Right atrium auricular region (tissue), 2 donors: ENCODE measurements around the gene TARS3. TPM values are rescaled to one million over a fixed set of nuclear protein-coding genes. Genes with fewer than 3 reads are reported as not detected.
"Not testable (repeated sequence)": the region's sequence is repeated elsewhere in the genome, so short reads cannot be mapped to it uniquely, and the experiment has no call there.

ENCODE experiments used
- DNase-seq: peaks from one replicate; pipeline ENCODE4 v3.0.0-alpha.2; 2019; ENCODE audit warnings: low spot score
- H3K27ac ChIP-seq, 2 donors: fragments of 200-600 bp; sonication (generic); 1 replicate in 1 of 2; 2 replicates in 1 of 2; pipeline ENCODE4 v1.5.1; 2016 to 2019
- H3K27me3 ChIP-seq, 2 donors: fragments of 200-600 bp; sonication (generic); one replicate each; pipeline versions ENCODE4 v1.5.1 to v1.6.0; 2017 to 2019
- H3K36me3 ChIP-seq: fragments of 200-600 bp; sonication (generic); one replicate; pipeline ENCODE4 v1.5.1; 2016
- H3K4me1 ChIP-seq, 2 donors: fragments of 200-600 bp; sonication (generic); one replicate each; pipeline versions ENCODE4 v1.5.1 to v1.6.0; 2017 to 2019
- H3K4me3 ChIP-seq, 2 donors: fragments of 200-600 bp; sonication (generic); 1 replicate in 1 of 2; 2 replicates in 1 of 2; pipeline ENCODE4 v1.5.1; 2017 to 2019; ENCODE audit warnings: mild to moderate bottlenecking in 1 of 2, moderate library complexity in 1 of 2
- H3K9me3 ChIP-seq, 2 donors: fragments of 200-600 bp; sonication (generic); one replicate each; pipeline ENCODE4 v1.5.1; 2019
- total RNA-seq, 2 donors: library from RNA; depleted of rRNA; stranded (reverse); fragments of >200 nt; gene quantifications; one replicate each; pipeline ENCODE4 v1.1.0, GENCODE V29; 2016
- TF ChIP-seq, protein P1 (sequence below), 2 donors: fragments of 200-600 bp; sonication (generic); IDR thresholded peaks; one replicate each; pipeline ENCODE4 v1.5.1; 2019; ENCODE audit warnings: antibody characterized with exemption in 2 of 2

The TARS3 gene
- total RNA-seq, 2 donors from 2014 or later, result 24.4 to 33.0 TPM

DNA sequence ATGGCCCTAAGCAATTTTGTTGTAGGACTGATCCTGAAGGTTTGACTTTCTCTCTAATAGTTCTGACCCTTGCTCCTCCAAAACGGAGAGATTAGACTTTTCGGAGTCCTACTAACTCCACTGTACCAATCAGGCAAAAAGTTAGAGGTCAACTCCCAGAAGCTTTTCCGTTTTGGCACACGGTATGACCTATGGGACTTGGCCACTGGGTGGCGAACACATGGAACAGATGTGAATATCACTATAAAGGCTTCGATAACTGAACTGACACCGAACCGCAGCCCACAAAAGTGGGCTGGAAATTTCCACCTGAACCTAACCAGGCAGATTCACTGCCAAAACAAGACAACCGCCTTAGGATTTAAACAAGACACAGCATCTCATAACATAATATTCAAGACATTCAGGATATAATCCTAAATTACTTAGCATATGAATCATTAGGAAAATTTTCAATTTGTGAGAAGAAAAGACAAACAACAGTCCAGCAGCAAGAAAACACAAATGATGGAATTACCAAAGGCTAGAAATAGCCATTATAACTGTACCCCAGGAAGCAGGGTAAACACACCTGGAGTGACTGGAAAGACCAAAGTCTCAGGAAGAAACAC is 59.9 kb downstream of the TARS3 start:
- H3K9me3 ChIP-seq, result peaks cover 0 to 9% of the 10 kb centered on the region in 2 donors
- DNase-seq, result no peak
- H3K4me3 ChIP-seq, result no peak overlapping the region
- H3K4me1 ChIP-seq, result no peaks in the 10 kb centered on the region
- H3K27ac ChIP-seq, result no peak overlapping the region
- no peaks in the 10 kb centered on the region for H3K27me3 ChIP-seq
- TF ChIP-seq, protein P1, sequence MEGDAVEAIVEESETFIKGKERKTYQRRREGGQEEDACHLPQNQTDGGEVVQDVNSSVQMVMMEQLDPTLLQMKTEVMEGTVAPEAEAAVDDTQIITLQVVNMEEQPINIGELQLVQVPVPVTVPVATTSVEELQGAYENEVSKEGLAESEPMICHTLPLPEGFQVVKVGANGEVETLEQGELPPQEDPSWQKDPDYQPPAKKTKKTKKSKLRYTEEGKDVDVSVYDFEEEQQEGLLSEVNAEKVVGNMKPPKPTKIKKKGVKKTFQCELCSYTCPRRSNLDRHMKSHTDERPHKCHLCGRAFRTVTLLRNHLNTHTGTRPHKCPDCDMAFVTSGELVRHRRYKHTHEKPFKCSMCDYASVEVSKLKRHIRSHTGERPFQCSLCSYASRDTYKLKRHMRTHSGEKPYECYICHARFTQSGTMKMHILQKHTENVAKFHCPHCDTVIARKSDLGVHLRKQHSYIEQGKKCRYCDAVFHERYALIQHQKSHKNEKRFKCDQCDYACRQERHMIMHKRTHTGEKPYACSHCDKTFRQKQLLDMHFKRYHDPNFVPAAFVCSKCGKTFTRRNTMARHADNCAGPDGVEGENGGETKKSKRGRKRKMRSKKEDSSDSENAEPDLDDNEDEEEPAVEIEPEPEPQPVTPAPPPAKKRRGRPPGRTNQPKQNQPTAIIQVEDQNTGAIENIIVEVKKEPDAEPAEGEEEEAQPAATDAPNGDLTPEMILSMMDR (IDR thresholded peaks at IDR 0.05), result peak in 1 of 2 donors; percentile 32
- H3K36me3 ChIP-seq, result no peaks in the 10 kb centered on the region

DNA sequence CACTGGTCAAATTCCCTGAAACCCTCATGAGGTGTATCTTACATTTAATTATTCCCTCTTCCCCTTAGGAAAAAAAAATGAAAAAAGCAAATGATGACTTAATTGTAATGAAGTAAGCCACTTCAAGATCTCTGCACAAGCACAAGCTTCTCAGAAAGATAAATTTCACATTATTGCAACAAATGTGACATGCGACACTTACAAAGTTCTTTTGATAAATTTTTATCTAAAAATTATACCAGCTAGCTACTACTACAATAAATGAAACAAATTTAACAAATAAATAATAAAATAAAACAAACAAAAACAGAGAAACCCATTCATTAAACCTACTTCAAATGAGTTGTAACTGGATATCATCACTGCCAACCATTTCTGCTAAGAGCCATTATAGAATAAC is 62.1 kb downstream of the TARS3 start:
- DNase-seq, result no peak
- Histone ChIP-seq H3K4me1 (peaks cover 0 to 5% of the 10 kb centered on the region in 2 donors), H3K9me3 (peaks cover 0 to 4% of the 10 kb centered on the region in 2 donors), H3K4me3 (no peak overlapping the region), H3K27ac (no peak overlapping the region), H3K27me3 (no peaks in the 10 kb centered on the region), H3K36me3 (no peaks in the 10 kb centered on the region)
- TF ChIP-seq, protein P1 (IDR thresholded peaks at IDR 0.05), result no peak

GRCh38 chr15:101660005-101660404 is 64.3 kb downstream of the TARS3 start:
- no peak for DNase-seq
- Histone ChIP-seq H3K9me3 (no peaks in the 10 kb centered on the region), H3K27ac (no peak overlapping the region), H3K27me3 (no peaks in the 10 kb centered on the region), H3K4me3 (no peak overlapping the region), H3K36me3 (no peaks in the 10 kb centered on the region), H3K4me1 (peaks cover 0 to 5% of the 10 kb centered on the region in 2 donors)
- TF ChIP-seq, protein P1 (IDR thresholded peaks at IDR 0.05), result no peak

- Histone ChIP-seq H3K9me3 (no peaks in the 10 kb centered on the region), H3K36me3 (no peaks in the 10 kb centered on the region), H3K27me3 (no peaks in the 10 kb centered on the region), H3K27ac (no peak overlapping the region), H3K4me1 (peaks cover 0 to 8% of the 10 kb centered on the region in 2 donors), H3K4me3 (no peak overlapping the region)
- TF ChIP-seq, protein P1 (IDR thresholded peaks at IDR 0.05), result no peak
- no peak for DNase-seq
Observed at GRCh38 chr15:101657968-101658784, 66.1 kb downstream of the TARS3 start.

GRCh38 chr15:101657171-101657570 is 67.1 kb downstream of the TARS3 start:
- TF ChIP-seq, protein P1 (IDR thresholded peaks at IDR 0.05), result no peak
- DNase-seq, result no peak
- H3K36me3 ChIP-seq, result no peaks in the 10 kb centered on the region
- no peak overlapping the region for H3K27ac ChIP-seq
- H3K4me3 ChIP-seq, result no peak overlapping the region
- H3K27me3 ChIP-seq, result no peaks in the 10 kb centered on the region
- H3K9me3 ChIP-seq, result no peaks in the 10 kb centered on the region
- peaks cover 0 to 13% of the 10 kb centered on the region in 2 donors for H3K4me1 ChIP-seq

- not testable (repeated sequence) for DNase-seq, H3K9me3 ChIP-seq, H3K27ac ChIP-seq, H3K4me3 ChIP-seq, H3K27me3 ChIP-seq, H3K36me3 ChIP-seq
- peaks cover 0 to 30% of the 10 kb centered on the region in 2 donors for H3K4me1 ChIP-seq
Observed at GRCh38 chr15:101654624-101655337, 69.5 kb downstream of the TARS3 start.
